GM18505 (cell line): ENCODE results near the gene NEUROD4.
A peak's percentile ranks its signal among the peaks of the same experiment; 100 is the strongest.
"Not testable (repeated sequence)": the region's sequence is repeated elsewhere in the genome, so short reads cannot be mapped to it uniquely, and the experiment has no call there.

Experiments used
- ATAC-seq: cut with Tn5 transposase; IDR thresholded peaks from one replicate; pipeline ENCODE4 v1.9.1; 2021; ENCODE audit not compliant: unreplicated experiment
- POLR2A ChIP-seq: IDR thresholded peaks from 4 replicates; pipeline ENCODE4 v1.6.1; 2011; ENCODE audit warnings: borderline replicate concordance; ENCODE audit not compliant: insufficient read depth, insufficient read length; ENCODE audit errors: extremely low read depth

NEUROD4 gene

DNA sequence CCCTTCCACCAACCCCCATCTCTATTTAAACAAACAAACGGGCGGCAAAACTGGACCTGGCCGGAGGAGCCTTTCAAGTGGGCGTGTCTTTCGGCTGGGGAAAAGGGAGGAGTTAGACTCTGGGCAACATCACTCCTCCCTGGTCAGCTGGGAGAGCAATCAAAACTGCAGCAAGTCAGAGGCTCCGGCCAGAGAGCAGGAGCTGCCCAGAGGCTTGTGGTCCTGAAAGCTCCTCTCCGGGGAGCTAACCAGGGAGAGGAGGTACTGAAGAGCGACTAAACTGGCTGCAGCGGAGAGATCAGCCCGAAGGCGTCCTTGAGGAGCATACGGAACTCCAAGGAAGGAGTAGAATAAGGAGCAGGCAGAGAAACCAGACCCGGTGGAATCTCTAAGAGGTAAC is at the start of gene NEUROD4:
Gene NEUROD4, plus strand, starts transcription at position 191 of the 400 bp plus-strand sequence. CDS start 6,466 bp downstream, outside the sequence.
- TF ChIP-seq POLR2A = no peak
- no peak for ATAC-seq

DNA sequence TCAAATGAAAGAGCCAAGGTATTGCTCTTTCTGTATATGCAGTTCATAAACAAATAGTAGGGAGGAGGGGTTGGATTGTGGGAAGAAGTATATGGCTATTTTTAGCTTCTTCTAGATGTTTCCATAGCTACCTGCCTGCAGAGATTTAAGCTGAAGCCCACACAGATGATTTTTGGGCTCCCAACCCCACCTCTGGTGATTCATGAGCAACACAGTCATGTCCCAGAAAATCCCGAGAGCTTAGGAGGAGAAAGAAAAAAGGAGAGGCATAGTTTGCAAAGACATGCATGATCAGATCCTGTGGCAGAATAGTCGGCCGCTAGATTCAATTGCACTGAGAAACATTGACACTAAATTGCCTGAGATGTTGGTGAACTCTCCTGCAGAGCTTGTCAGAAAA is 49.0 kb upstream of the NEUROD4 start:
- TF ChIP-seq POLR2A = no peak
- no peak for ATAC-seq

DNA sequence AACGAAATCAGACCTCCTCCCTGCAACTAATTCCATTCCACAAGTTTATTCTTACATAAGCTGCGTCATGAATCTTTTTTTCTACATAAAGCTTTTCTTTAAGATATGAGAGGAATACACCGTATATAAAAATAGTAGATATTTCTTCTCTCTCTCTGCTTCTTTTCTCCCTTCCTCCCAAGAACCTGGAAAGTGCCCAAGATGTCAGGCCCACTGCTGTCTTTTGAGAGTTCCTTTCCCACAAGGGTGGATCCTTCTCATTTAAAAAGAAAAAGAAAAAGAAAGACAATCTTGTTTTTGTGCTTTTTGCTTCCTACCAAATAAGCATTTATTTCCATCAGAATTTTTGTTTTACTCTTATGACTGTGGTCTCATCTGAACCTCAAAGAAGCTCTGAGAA is 46.2 kb upstream of the NEUROD4 start:
- ATAC-seq = no peak
- no peak for TF ChIP-seq POLR2A

GRCh38 chr12:54974279-54974678 is 45.5 kb upstream of the NEUROD4 start:
- no peak for TF ChIP-seq POLR2A
- ATAC-seq = no peak

GRCh38 chr12:54975272-54975671 is 44.5 kb upstream of the NEUROD4 start:
- ATAC-seq = no peak
- no peak for TF ChIP-seq POLR2A

- no peak for ATAC-seq
- TF ChIP-seq POLR2A = no peak
Observed at GRCh38 chr12:54975875-54976274, 43.9 kb upstream of the NEUROD4 start.

GRCh38 chr12:54977155-54977554 is 42.6 kb upstream of the NEUROD4 start:
- TF ChIP-seq POLR2A = no peak
- no peak for ATAC-seq

- no peak for ATAC-seq
- no peak for TF ChIP-seq POLR2A
Observed at GRCh38 chr12:54977857-54978256, 41.9 kb upstream of the NEUROD4 start.

DNA sequence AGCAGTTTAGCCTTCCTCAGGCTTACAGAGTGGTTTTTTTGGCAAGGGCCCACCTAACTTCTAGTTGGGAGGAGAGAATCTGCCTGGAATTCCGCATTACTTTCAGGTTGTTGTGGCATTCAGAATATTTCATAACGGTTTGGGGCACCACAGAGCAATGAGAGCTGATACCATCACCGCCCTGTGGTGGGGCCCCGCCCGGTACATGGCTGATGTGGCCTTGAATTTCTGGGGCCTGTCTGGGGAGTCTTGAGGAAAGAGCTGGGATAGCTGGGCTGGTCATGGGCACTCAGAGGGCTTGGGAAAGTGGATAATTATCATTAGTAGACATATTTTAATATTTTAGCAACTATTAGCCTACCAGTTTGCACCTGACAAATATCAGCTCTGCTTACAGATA is 39.4 kb upstream of the NEUROD4 start:
- TF ChIP-seq POLR2A = no peak

GRCh38 chr12:54981796-54982195 is 38.0 kb upstream of the NEUROD4 start:
- TF ChIP-seq POLR2A = no peak
- ATAC-seq = no peak

More for the DNA sequence above, 39.4 kb upstream of the NEUROD4 start:
- ATAC-seq = no peak

DNA sequence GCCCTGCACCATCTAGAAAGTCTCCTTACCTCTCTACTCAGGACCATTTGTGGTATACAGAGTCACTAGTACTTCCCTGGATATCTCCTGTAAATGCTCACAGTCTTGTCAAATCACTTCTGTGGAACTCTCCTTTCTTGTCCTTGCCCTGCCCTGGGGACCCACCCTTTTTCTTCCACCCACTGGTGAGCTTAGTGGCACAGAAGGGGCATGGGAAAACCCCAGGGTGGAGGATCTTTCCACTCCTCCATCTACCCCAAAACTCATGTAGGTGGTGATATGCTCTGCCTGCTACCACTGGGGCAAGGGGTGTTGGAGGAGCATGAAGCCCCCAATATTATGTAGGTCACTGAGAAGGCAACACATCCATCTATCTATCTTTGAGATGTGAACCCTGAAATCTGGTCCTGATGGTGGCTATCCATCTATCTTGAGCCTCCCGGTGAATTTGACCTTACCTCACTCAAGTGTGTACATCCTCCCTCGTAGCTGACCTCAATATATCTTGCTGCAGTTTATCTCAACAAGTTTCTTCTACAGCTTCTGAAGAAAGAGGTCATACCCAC is 36.2 kb upstream of the NEUROD4 start:
- no peak for ATAC-seq
- TF ChIP-seq POLR2A = no peak

GRCh38 chr12:54984658-54985376 is 35.0 kb upstream of the NEUROD4 start, which contains the start of gene TESPA1:
Gene TESPA1, minus strand, starts transcription at chr12:54984762. Its CDS starts 10,200 bp downstream, at chr12:54974562.
- ATAC-seq = peak; percentile 96
- TF ChIP-seq POLR2A = peak; percentile 93

- ATAC-seq = not testable (repeated sequence)
Observed at GRCh38 chr12:54986773-54987172, 33.0 kb upstream of the NEUROD4 start.

- TF ChIP-seq POLR2A = no peak
- no peak for ATAC-seq
Observed at GRCh38 chr12:54987611-54988231, 32.1 kb upstream of the NEUROD4 start.
